ENCODE results near the gene HSPA4.

Gene HSPA4

GRCh38 chr5:133106761-133107572, 55.2 kb downstream of the HSPA4 start:
- DNase-seq: no peak

- no peak for DNase-seq
Measured at GRCh38 chr5:133108481-133108921, 56.7 kb downstream of the HSPA4 start.

GRCh38 chr5:133109655-133110483, 58.1 kb downstream of the HSPA4 start:
- no peak for DNase-seq

GRCh38 chr5:133110709-133111108, 58.9 kb downstream of the HSPA4 start:
- DNase-seq: no peak

GRCh38 chr5:133111299-133111698, 59.5 kb downstream of the HSPA4 start:
- DNase-seq: peak in 1 of 2 experiments; percentile 5

GRCh38 chr5:133112026-133112660, 60.3 kb downstream of the HSPA4 start:
- DNase-seq: no peak

- no peak for DNase-seq
Measured at GRCh38 chr5:133113331-133114061, 61.7 kb downstream of the HSPA4 start.

- no peak for DNase-seq
Measured at GRCh38 chr5:133114166-133114932, 62.5 kb downstream of the HSPA4 start.

- DNase-seq: no peak
Measured at GRCh38 chr5:133114933-133115310, 63.1 kb downstream of the HSPA4 start.

- no peak for DNase-seq
Measured at GRCh38 chr5:133116601-133117000, 64.8 kb downstream of the HSPA4 start.

GRCh38 chr5:133117166-133117911, 65.5 kb downstream of the HSPA4 start:
- DNase-seq: no peak

- no peak for DNase-seq
Measured at GRCh38 chr5:133117912-133118445, 66.2 kb downstream of the HSPA4 start.

GRCh38 chr5:133118741-133119140, 66.9 kb downstream of the HSPA4 start:
- DNase-seq: no peak

- no peak for DNase-seq
Measured at GRCh38 chr5:133119233-133119711, 67.5 kb downstream of the HSPA4 start.

GRCh38 chr5:133120156-133120750, 68.4 kb downstream of the HSPA4 start:
- no peak for DNase-seq

GRCh38 chr5:133121080-133121479, 69.3 kb downstream of the HSPA4 start:
- DNase-seq: no peak

GRCh38 chr5:133121611-133122150, 69.9 kb downstream of the HSPA4 start:
- no peak for DNase-seq

GRCh38 chr5:133122711-133123110, 70.9 kb downstream of the HSPA4 start:
- DNase-seq: no peak

- DNase-seq: no peak
Measured at GRCh38 chr5:133123297-133123696, 71.5 kb downstream of the HSPA4 start.

- DNase-seq: no peak
Measured at GRCh38 chr5:133124891-133125290, 73.1 kb downstream of the HSPA4 start.
